ENCODE results near the gene ANKFN1. TPM values are rescaled to one million over a fixed set of nuclear protein-coding genes. Genes with fewer than 3 reads are reported as not detected.

Gene ANKFN1
- total and polyA plus RNA-seq, 2 of the 13 experiments (the other 11 are each of a cell fraction or from before 2014, with no cell fraction given), result not detected

GRCh38 chr17:56313201-56313600, 159.9 kb downstream of the ANKFN1 start:
- Histone ChIP-seq H3K9ac (ENCODE audit: insufficient read depth, low read depth, low read length) (no peak overlapping the region), H2AFZ (ENCODE audit: low read length) (no peak overlapping the region), H3K9me3 (ENCODE audit: low read length) (no peaks in the 10 kb centered on the region), H3K4me1 (ENCODE audit: insufficient read depth, low read length) (no peaks in the 10 kb centered on the region), H3K79me2 (ENCODE audit: insufficient read depth, low read length) (no peaks in the 10 kb centered on the region), H3K4me3 (replicated peaks in 1 of 3; ENCODE audit: insufficient read depth in 1 of 3, low read depth in 2 of 3, low read length in 3 of 3) (no peak overlapping the region), H3K27ac (ENCODE audit: extremely low read length, insufficient read depth, low read length) (no peak overlapping the region), H4K20me1 (ENCODE audit: insufficient read depth, low read length) (no peaks in the 10 kb centered on the region), H3K27me3 (ENCODE audit: control insufficient read depth in 1 of 2, insufficient read depth in 2 of 2, low read length in 2 of 2) (no peaks in the 10 kb centered on the region), H3K4me2 (ENCODE audit: low read depth, low read length) (no peak overlapping the region), H3K36me3 (replicated peaks in 1 of 2; ENCODE audit: control insufficient read depth in 1 of 2, insufficient read depth in 2 of 2, low read length in 2 of 2) (no peaks in the 10 kb centered on the region)
- ATAC-seq, result no peak
- FAIRE-seq, result no peak
- no peak for DNase-seq (ENCODE audit: low spot score)
- POLR2A ChIA-PET, result no interaction called here
- no TSS peak for BruUV-seq (replicated peaks)
- in situ Hi-C loops (cut with HindIII; ENCODE audit: extremely low pct_ligation_motif_present, low pct_unique_long_range_greater_than_20kb) (no loop called here), intact Hi-C loops (cut with micrococcal nuclease; ENCODE audit: unreplicated experiment) (no loop called here)
- CTCF ChIA-PET (ENCODE audit: low intra/inter-chr PET ratio, low total read pairs), result no interaction called here
- TF ChIP-seq CENPX (CRISPR knock-in tag; IDR thresholded peaks at IDR 0.05), result no peak

GRCh38 chr17:56314026-56314425, 160.8 kb downstream of the ANKFN1 start:
- H3K79me2 ChIP-seq (ENCODE audit: insufficient read depth, low read length), result no peaks in the 10 kb centered on the region
- no peaks in the 10 kb centered on the region for H3K36me3 ChIP-seq (replicated peaks in 1 of 2; ENCODE audit: control insufficient read depth in 1 of 2, insufficient read depth in 2 of 2, low read length in 2 of 2)
- H3K9me3 ChIP-seq (ENCODE audit: low read length), result no peaks in the 10 kb centered on the region
- 13% methylated on average over 3 of the region's 3 CpGs for WGBS (ENCODE audit: low lambda C conversion rate)
- CTCF ChIA-PET (ENCODE audit: low intra/inter-chr PET ratio, low total read pairs), result no interaction called here
- H3K4me1 ChIP-seq (ENCODE audit: insufficient read depth, low read length), result no peaks in the 10 kb centered on the region
- no peak for FAIRE-seq
- no peaks in the 10 kb centered on the region for H3K27me3 ChIP-seq (ENCODE audit: control insufficient read depth in 1 of 2, insufficient read depth in 2 of 2, low read length in 2 of 2)
- TF ChIP-seq CC2D1A (CRISPR knock-in tag; IDR thresholded peaks at IDR 0.05), result no peak
- H3K4me2 ChIP-seq (ENCODE audit: low read depth, low read length), result no peak overlapping the region
- H4K20me1 ChIP-seq (ENCODE audit: insufficient read depth, low read length), result no peaks in the 10 kb centered on the region
- no peak for ATAC-seq
- H2AFZ ChIP-seq (ENCODE audit: low read length), result no peak overlapping the region
- intact Hi-C loops (cut with micrococcal nuclease; ENCODE audit: unreplicated experiment) (no loop called here), in situ Hi-C loops (cut with HindIII; ENCODE audit: extremely low pct_ligation_motif_present, low pct_unique_long_range_greater_than_20kb) (no loop called here)
- no peak for DNase-seq (ENCODE audit: low spot score)
- POLR2A ChIA-PET, result no interaction called here
- H3K27ac ChIP-seq (ENCODE audit: extremely low read length, insufficient read depth, low read length), result no peak overlapping the region
- H3K9ac ChIP-seq (ENCODE audit: insufficient read depth, low read depth, low read length), result no peak overlapping the region
- no peak overlapping the region for H3K4me3 ChIP-seq (replicated peaks in 1 of 3; ENCODE audit: insufficient read depth in 1 of 3, low read depth in 2 of 3, low read length in 3 of 3)
- no TSS peak for BruUV-seq (replicated peaks)

GRCh38 chr17:56314984-56315602, 161.8 kb downstream of the ANKFN1 start:
- FAIRE-seq, result no peak
- no peak for DNase-seq (ENCODE audit: low spot score)
- H3K79me2 ChIP-seq (ENCODE audit: insufficient read depth, low read length), result no peaks in the 10 kb centered on the region
- BruUV-seq (replicated peaks), result no TSS peak
- H2AFZ ChIP-seq (ENCODE audit: low read length), result no peak overlapping the region
- H3K9ac ChIP-seq (ENCODE audit: insufficient read depth, low read depth, low read length), result no peak overlapping the region
- no peaks in the 10 kb centered on the region for H3K9me3 ChIP-seq (ENCODE audit: low read length)
- TF ChIP-seq ZSCAN9 (CRISPR knock-in tag; IDR thresholded peaks at IDR 0.05; ENCODE audit: borderline replicate concordance) (no peak), KLF9 (CRISPR knock-in tag; IDR thresholded peaks at IDR 0.05; ENCODE audit: low read depth) (no peak), ZNF512B (CRISPR knock-in tag; IDR thresholded peaks at IDR 0.05; ENCODE audit: borderline replicate concordance) (no peak), ZNF251 (CRISPR knock-in tag; IDR thresholded peaks at IDR 0.05) (no peak)
- no peaks in the 10 kb centered on the region for H3K4me1 ChIP-seq (ENCODE audit: insufficient read depth, low read length)
- H3K36me3 ChIP-seq (replicated peaks in 1 of 2; ENCODE audit: control insufficient read depth in 1 of 2, insufficient read depth in 2 of 2, low read length in 2 of 2), result no peaks in the 10 kb centered on the region
- no peaks in the 10 kb centered on the region for H4K20me1 ChIP-seq (ENCODE audit: insufficient read depth, low read length)
- H3K27ac ChIP-seq (ENCODE audit: extremely low read length, insufficient read depth, low read length), result no peak overlapping the region
- no peak for ATAC-seq
- ChIA-PET CTCF (ENCODE audit: low intra/inter-chr PET ratio, low total read pairs) (no interaction called here), POLR2A (no interaction called here)
- H3K4me3 ChIP-seq (replicated peaks in 1 of 3; ENCODE audit: insufficient read depth in 1 of 3, low read depth in 2 of 3, low read length in 3 of 3), result no peak overlapping the region
- H3K4me2 ChIP-seq (ENCODE audit: low read depth, low read length), result no peak overlapping the region
- under 1% methylated on average over 4 of the region's 4 CpGs for WGBS (ENCODE audit: low lambda C conversion rate)
- no peaks in the 10 kb centered on the region for H3K27me3 ChIP-seq (ENCODE audit: control insufficient read depth in 1 of 2, insufficient read depth in 2 of 2, low read length in 2 of 2)
- in situ Hi-C loops (cut with HindIII; ENCODE audit: extremely low pct_ligation_motif_present, low pct_unique_long_range_greater_than_20kb) (no loop called here), intact Hi-C loops (cut with micrococcal nuclease; ENCODE audit: unreplicated experiment) (no loop called here)

Measured in HepG2 (cell line).